SKM-1 (cell line): ENCODE results near the gene PRSS23.

Experiments
- DNase-seq: peaks from one replicate; lab custom pipeline; 2025; ENCODE audit not compliant: unreplicated experiment; lab: John Stamatoyannopoulos, UW

PRSS23 gene

DNA sequence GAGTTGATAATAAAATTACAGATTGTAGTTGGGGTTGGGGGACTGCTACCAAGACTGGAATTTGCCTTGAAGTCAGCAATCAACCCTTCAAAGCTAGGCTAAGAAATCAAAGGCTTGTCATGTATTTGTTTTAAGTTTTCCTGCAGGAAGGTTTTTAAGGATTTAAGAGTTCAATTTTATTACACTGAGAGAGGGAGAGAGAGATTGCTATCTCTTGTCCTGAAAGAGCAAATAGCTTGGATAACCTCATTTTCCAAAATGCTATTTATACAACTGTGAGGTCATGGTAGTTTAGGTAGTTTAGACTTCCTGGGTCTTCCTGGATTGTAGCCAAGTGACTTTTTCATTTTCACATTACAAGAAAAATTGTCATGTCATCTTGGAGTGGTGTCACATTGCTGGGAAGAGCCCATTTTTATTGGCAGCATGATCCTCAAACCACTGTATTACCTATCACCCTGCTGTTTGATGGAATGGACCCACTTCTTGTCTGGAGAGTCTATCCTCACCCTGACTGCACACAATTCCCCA, 10.1 kb upstream of the PRSS23 start:
- no peak for DNase-seq

DNA sequence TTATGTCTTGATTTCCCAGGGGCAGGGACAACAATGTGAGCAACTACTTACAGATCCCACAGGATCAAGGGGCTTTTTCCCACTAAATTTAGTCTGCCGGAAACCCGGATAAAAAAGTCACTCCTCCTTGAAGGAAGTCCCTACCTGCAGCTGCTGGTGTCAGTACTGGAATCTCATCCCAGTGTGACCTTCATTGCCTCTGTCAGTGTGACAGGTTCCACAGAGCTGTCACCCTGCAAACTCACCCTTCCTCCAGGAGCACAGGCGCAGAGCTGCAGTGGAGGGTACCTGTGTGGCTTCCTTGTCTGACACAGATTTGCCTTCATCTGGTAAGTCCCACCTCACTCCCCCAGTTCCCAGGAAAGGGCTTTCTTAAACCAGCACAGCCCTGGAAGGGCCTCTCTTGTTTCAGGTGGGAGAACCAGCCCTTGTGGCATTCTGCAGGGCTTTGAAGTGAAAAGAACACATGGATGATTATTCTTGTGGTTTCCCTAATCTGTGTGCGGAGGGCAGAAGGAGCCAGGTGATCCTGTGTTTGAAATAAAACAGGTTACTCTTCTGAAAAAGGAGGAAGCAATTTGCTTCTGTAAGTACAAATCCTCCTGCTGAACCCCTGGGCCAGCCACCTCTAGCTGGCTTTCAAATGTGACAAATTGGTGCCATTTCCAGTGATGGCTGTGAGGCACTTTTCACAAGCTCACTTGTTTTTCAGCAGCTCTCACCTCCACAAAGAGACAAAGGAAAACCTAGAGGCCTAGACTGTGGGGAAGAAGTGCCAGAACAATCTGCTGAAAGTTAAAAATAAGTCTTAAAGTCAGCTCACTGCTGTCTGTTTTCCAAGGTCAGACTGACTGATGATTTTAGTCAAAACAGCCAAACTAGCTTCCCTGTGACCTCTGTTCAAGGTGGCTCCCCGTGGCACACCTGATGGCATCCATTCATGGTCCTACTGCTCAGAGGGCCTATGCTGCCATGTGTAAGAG, 9.2 kb upstream of the PRSS23 start:
- no peak for DNase-seq

DNA sequence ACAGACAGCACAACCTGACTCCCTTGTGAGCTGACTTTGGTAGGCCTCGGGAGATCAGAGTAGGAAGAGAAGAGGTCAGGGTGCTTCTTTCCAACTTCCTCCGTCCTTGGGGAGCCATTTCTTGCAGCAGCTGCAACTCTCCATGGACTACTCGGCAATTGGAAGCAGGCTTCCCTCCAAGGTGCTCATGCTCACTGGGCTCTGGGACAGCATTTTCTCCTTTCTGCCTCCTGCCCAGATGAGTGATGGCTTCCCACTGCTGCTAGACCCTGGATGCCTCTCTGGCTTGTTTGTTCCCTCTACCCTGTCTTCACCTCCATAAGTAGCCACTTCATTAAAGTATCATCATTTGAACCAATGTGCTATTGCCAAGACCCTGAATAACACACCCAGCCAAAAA, 8.2 kb upstream of the PRSS23 start:
- no peak for DNase-seq

DNA sequence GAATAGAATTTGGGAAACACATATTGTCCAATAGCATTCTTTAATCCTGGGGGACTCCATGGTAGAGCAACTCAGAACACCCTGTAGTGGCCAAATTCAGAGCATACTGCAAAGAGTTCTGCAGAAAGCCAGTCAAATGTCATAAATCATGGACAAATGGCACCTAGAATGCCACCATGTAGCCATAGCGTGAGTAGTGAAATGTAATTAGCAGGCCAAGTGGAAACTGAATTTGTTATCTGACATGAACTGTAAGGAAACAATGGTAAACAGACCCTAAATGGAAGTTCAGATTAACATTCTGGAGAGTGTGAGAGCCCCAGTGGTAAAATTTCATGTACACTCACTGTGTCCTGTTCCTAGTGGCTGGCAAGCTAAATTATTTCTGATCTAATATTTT, 7.0 kb upstream of the PRSS23 start:
- no peak for DNase-seq

DNA sequence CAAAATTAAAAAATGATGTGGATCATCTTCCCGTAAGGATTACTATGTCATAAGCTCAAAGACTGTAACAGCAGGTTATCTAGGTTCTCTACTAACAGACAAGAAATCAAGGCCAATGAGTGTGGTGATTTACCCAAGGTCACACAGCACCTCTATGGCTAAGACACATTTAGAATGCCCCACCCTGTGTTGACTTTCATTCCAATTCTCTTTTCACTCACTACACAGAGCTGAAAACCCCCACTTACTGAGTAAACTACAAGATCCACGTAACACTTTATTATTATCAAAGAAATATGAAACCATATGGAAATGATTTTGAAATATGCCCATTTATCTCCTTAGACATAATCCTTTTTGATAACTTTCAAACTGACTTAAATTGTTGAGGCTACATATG, 4.8 kb upstream of the PRSS23 start:
- DNase-seq: no peak

DNA sequence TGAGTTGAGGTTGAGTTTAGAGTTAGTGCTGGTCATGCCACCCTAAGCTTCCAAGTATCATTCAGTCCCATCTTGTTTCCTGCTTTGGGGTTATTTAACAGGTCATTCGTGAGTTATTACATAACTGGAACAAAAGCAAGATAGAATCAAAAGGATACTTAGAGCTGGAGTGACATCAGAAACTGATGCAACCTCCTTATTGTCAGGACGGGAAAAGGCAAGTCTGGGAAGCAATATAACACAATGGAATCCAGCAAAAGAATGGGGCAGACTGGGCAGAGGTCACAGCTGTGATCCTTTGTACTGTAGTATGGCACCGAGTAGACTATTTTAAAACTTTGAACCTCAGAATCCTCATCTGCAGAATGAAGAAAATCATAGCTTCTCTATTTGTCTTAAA, 4.4 kb upstream of the PRSS23 start:
- no peak for DNase-seq

DNA sequence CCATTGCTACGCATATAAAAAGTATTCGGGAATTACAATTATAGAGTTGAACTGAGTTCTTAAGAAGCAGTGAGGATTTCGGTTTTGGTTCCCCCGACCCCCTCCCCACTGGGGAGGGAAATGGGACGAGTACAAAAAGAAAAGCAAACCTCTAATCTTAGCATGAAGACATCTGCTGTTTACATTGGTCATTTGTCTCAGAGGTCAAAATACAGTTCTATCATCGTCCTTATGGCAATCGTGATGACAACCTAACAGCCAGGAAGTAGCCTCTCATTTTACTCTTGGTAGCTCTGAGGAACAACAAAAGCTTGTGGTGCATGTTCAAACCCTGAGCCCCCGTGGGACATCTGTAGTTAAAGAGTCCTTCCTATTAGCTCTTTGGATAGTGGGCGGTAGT, 3.2 kb upstream of the PRSS23 start:
- DNase-seq: no peak

DNA sequence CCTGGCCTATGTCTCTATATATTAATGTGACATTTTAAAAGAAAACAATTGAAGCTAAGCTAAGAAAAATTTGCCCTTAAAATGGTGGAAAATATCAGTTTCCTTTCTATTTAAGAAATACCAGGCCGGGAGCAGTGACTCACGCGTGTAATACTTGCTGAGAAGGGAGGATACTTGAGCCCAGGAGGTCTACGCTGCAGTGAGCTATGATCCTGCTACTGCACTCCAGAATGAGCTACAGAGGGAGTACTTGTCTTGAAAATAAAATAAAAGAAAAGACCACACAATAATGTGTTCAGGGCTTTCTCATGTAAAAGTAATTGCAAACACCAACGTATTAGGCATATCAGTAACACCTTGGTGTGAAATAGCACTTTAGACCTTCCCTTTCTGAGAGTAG, 1.4 kb upstream of the PRSS23 start:
- no peak for DNase-seq

DNA sequence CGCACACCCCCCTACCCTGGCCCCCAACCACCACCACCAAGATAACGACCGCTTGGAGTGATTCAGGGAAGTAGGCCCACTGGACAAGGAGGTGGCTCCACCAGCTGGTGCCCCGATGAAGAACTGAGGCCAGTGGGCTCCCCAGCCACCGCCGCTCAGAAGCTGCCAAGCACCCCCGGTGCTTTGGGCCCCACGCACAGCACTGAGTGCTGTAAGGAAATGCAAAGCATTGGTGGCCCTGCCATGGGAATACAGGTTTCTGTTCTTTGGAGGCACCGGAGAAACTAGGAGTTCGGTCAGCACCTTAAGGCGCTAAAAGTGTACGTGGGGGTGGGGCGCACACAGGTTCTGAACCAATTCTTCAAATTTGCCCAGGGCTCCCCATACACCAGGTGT, 664 bp upstream of the PRSS23 start:
- no peak for DNase-seq

DNA sequence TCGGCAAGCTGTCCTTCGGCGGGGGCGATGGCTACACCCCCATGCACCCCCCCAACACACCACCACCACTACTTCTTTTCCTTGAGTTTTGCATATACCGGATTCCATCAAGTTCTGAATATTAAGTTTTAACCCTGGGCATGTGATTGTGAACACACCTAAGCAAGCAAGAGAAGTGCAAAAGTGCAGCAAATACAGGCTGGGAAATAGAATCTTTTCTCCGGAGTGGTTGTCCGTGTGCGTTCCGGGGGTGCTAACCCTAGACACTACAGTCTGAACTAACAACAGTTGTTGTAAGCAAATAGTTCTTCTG, 574 bp downstream of the PRSS23 start:
- DNase-seq: no peak

DNA sequence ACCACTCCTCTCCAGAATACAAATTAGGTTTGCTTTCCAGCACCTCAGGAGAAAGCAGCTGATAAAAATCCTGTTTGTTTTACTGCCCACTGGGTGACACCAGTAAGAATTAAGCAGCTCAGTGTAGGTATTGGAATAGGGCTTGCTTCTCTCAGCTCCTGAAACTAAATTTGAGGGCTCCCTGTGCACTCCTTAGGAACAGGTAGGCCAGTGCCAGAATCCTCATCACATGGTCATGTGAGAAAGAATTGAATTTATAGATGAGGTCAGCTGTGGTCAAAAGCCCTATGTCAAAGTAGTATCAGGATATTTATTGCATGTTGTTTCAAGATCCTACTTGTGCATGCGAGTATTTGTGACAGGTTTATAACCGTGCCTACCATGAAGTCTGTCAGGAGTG, 1.0 kb downstream of the PRSS23 start:
- DNase-seq: no peak

DNA sequence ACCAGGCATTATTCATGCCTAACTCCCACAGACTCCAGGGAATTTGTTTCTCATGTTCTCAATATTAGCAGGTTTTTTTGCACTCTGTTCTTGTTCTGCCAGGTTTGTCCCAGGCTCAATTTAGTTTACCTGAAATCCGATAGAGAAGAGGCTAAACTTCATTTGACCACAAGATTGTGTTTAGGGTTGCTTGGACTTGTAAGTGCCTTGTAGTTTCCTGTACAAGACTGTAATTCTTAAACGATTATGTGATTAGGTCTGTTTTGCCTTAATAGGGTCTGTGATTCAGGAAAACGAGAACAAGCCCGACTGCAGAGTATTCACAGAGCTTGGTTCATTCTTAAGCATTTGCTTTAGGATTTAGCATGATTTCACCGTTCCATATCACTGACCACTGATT, 1.8 kb downstream of the PRSS23 start:
- no peak for DNase-seq

DNA sequence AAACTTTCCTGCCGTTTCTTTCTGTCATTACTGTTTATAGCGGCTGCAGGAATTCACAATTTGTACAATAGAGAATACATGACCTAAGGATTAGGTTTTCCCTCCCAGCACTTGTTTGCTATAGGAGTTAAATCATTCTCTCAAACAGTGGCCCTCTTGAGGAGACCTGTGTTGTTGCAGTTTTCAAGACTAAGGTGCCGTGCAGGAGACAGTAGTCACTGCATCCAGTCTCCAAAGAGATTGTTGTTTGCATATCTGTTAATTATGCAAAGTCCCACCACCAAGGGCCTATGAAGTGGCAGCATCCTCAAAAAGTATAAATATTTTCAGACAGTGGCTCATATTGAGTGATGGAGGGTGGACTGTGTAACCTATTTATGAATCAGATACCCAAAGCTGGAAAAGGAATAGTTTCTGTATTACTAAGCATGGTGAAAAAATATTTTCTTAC, 2.3 kb downstream of the PRSS23 start:
- peak; percentile 7 for DNase-seq

DNA sequence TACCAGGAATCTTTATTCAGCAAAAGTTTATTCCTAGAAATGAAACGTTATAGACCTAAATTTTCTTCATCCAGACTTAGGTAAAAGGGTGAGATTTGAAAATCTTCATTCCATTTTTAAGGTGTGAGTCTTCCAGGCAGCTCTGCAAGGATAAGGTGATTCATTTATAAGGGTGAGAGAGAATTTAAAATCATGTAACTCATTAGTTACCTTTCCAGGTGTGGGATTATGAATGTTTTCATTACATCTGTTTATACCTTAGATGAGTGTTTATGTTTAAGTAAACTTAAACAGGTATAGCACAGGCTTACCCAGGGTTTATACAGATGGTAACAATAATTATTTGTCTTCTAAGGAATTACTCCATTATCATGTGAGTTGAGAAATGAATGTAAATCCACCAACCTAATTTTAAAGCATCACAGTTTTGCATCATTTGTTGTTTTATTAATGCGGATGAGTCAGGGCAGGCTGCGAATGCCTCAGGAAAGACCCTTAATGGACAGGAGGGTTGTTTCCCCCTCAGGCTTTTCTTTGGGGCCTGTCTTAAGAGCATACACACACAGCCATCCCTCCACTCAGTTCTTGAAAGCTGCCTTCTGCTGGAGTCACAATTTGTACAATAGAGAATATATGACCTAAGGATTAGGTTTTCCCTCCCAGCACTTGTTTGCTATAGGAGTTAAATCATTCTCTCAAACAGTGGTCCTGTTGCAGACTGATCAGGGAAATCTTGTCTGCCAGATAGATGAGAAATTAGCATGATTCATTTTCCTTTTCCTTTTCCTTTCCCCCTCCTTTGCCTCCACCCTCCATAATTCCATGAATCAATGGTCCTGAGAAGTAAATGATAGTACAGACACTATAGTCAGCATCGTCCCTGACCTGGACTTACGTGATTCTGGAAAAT, 3.0 kb downstream of the PRSS23 start:
- DNase-seq: no peak

DNA sequence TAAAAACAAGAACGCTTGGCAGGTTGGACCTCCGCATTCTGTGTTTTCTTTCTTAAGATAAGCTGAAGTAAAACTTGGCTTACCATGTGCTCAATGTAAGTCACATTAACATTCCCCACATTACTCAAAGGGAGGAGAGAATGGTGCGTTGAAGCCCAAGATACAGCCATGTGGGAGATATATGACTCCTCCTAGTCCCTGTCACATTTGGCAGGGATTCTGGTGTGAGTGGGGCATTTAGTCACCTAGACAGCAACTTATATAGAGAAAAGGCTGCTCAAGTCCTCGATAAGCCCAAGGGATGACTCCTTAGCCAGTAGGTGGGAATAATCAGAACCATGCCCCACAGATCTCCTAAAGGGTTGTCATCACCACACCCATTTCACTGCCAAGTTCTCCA, 4.6 kb downstream of the PRSS23 start:
- DNase-seq: no peak

DNA sequence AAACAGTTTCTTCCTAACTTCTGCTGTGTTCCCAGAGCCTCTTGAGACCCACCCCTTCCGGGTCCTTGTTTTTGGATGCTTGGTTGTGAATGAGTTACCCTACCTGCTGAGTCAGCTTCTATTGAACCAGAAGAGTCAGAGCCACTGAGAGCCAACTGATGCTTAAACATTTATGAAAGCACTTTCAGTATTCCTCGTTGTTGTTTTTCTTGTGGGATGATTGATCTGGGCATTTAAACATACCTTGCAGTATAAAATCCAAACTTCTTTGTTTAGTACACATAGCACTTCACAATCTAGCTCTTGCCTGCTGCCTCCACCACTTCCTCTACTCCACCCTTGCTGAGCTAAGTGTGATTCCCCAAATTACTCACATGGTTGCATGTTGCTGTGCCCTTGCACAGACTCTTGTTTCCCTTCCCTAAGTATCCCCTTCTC, 5.5 kb downstream of the PRSS23 start:
- no peak for DNase-seq

DNA sequence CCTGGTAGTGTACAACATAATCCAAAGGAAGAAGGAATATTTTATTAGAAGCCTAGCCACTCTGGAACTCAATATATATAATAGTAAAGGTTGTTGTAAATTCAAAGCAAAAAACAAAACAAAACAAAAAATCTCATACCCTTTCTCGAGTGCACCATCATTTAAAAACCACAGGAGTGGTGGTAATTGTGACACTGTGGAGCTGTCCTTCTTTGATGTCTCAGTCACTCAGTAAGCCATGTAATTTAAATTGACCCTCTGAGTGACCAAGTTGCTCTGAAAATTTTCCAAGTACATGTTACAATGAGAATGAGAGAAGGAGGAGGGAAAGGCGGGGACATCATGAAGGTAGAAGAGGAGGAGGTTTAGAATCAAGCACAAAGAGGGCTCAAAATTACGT, 6.6 kb downstream of the PRSS23 start:
- no peak for DNase-seq

DNA sequence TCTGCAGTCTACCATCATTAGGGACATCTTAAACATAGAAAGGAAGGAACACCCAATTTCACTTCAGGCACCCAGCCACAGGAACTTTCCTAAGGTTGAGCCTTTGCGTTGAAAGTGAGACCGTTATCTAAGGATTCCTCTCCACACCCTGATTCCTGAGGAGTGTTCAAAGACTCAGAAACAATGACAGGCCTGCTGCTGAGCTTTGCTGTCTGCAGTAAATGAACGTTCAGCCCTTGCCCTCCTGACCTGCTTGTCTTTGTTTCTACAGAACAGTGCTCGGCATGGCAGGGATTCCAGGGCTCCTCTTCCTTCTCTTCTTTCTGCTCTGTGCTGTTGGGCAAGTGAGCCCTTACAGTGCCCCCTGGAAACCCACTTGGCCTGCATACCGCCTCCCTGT, 7.0 kb downstream of the PRSS23 start:
- DNase-seq: no peak

DNA sequence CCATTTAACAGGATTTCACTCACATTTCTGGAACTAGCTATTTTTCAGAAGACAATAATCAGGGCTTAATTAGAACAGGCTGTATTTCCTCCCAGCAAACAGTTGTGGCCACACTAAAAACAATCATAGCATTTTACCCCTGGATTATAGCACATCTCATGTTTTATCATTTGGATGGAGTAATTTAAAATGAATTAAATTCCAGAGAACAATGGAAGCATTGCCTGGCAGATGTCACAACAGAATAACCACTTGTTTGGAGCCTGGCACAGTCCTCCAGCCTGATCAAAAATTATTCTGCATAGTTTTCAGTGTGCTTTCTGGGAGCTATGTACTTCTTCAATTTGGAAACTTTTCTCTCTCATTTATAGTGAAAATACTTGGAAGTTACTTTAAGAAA, 9.2 kb downstream of the PRSS23 start:
- no peak for DNase-seq

DNA sequence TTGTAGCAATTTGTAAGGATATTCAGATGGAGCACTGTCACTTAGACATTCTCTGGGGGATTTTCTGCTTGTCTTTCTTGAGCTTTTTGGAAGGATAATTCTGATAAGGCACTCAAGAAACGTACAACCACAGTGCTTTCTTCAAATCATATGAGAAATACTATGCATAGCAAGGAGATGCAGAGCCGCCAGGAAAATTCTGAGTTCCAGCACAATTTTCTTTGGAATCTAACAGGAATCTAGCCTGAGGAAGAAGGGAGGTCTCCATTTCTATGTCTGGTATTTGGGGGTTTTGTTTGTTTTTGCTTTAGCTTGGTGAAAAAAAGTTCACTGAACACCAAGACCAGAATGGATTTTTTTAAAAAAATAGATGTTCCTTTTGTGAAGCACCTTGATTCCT, 9.9 kb downstream of the PRSS23 start:
- no peak for DNase-seq

DNA sequence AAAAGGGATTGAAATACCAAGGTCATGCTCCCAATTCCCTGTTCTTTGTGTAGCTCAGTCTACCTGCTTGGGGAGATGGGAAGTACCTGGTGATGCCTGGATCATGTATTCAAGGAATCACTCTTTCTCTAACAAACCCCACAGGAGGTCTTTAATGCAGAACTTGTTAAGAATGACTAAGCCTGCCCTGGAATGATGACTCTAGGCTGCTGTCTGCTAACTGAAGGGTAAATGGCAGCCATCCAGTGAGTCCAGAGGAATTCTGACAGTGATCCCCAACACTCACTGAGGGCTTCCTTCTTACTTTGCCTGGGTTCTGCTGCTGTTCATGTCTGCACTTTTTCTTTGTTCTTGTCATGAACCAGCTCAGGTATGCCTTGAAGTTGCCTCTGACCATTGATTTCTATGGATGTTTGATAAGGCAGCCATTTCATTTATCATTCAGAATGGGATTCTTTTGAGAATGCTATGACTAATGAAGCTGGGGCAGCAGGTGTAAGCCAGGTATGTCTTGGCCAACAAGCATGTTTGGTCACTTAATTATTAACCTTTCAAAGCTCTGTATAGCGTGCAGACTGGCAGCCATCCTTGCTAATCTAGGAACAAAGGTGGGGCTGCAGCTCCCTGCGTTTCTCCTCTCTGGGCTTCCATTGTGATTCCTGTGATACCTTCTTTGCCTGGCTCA, 11.4 kb downstream of the PRSS23 start:
- DNase-seq: no peak
